Spleen (tissue), 11 donors: Measurements from ENCODE around the gene ATAD3B. TPM values are rescaled to one million over a fixed set of nuclear protein-coding genes. Genes with fewer than 3 reads are reported as not detected.

Source experiments
- DNase-seq: peaks from one replicate; pipeline ENCODE4 v3.0.0-alpha.2; 2020
- H3K27ac ChIP-seq, 8 donors: fragments of 200-600 bp; sonication (generic) in 7 of 8; 1 replicate in 4 of 8; 2 replicates in 4 of 8; pipeline versions ENCODE4 v1.5.0 to v1.8.0; 2016 to 2021; ENCODE audit warnings: inconsistent platforms in 4 of 8, mild to moderate bottlenecking in 4 of 8, moderate library complexity in 1 of 8
- H3K27me3 ChIP-seq, 7 donors: fragments of 200-600 bp; sonication (generic) in 6 of 7; replicated peaks in 1 of 7; 1 replicate in 4 of 7; 2 replicates in 3 of 7; pipeline versions ENCODE4 v1.5.0 to v1.8.0; 2016 to 2021; ENCODE audit warnings: inconsistent platforms in 3 of 7, mild to moderate bottlenecking in 1 of 7
- H3K36me3 ChIP-seq, 6 donors: fragments of 200-600 bp; sonication (generic) in 5 of 6; 1 replicate in 4 of 6; 2 replicates in 2 of 6; pipeline versions ENCODE4 v1.5.0 to v1.8.0; 2016 to 2021; ENCODE audit warnings: inconsistent platforms in 2 of 6
- H3K4me1 ChIP-seq, 6 donors: fragments of 200-600 bp; sonication (generic) in 5 of 6; 1 replicate in 3 of 6; 2 replicates in 3 of 6; pipeline versions ENCODE4 v1.5.0 to v1.8.0; 2016 to 2021; ENCODE audit warnings: inconsistent platforms in 3 of 6
- H3K4me3 ChIP-seq, 8 donors: fragments of 200-600 bp; sonication (generic) in 7 of 8; 1 replicate in 4 of 8; 2 replicates in 4 of 8; pipeline versions ENCODE4 v1.5.0 to v1.8.0; 2016 to 2021; ENCODE audit warnings: inconsistent platforms in 4 of 8, mild to moderate bottlenecking in 4 of 8, moderate library complexity in 2 of 8
- H3K9me3 ChIP-seq, 8 donors: fragments of 200-600 bp; sonication (generic) in 7 of 8; 1 replicate in 4 of 8; 2 replicates in 4 of 8; pipeline versions ENCODE4 v1.5.0 to v1.8.0; 2016 to 2021; ENCODE audit warnings: inconsistent platforms in 4 of 8
- POLR2A ChIP-seq, 3 donors: fragments of 450-650 bp; IDR thresholded peaks; one replicate each; pipeline ENCODE4 v1.5.1; 2017; ENCODE audit warnings: antibody characterized with exemption in 3 of 3, mild to moderate bottlenecking in 1 of 3
- POLR2AphosphoS5 ChIP-seq, 3 donors: sonication (generic); formaldehyde crosslinking; IDR thresholded peaks; one replicate each; pipeline ENCODE4 v1.5.1; 2017; ENCODE audit warnings: antibody characterized with exemption in 3 of 3
- WGBS, 5 donors: extraction: QIAGEN DNeasy Blood & Tissue Kit in 3 of 5; methylation state at CpG; one replicate each; pipeline versions ENCODE4 v1.1.5 to v1.1.7; 2013 to 2018; 5-methylcytosine and 5-hydroxymethylcytosine counted together
- intact Hi-C: fragments of 100-400 bp; cut with DNase I; formaldehyde crosslinking; loops from one replicate; pipeline ENCODE4 v1.15.0; 2023; ENCODE audit warnings: low total_unique reads
- polyA plus RNA-seq, 3 donors: library from polyadenylated mRNA; stranded (reverse); fragments of 200-250 nt; gene quantifications; one replicate each; pipeline ENCODE4 v1.2.1, GENCODE V29; 2013
- total RNA-seq, 7 donors: library from RNA; depleted of rRNA in 3 of 7; stranded (reverse); fragments of >200 nt in 3 of 7; fragmentation: NEBNext Ultra II Directional in 4 of 7; extraction: Animal tissue kit (Norgen Biotek cat#: 25700) in 4 of 7; gene quantifications; one replicate each; pipeline versions ENCODE4 v1.1.0 to v1.2.1, GENCODE V29; 2016 to 2021
- TF ChIP-seq, protein P1 (sequence below), 11 experiments: fragments of 200-600 bp in 7 of 11; fragments of 450-650 bp in 4 of 11; sonication (generic) in 4 of 11; IDR thresholded peaks in 8 of 11; conservative IDR thresholded peaks in 3 of 11; 1 replicate in 7 of 11; 2 replicates in 4 of 11; pipeline versions ENCODE4 v1.4.0 to v1.8.0; 2016 to 2021; ENCODE audit warnings: antibody characterized with exemption in 11 of 11, inconsistent platforms in 4 of 11, mild to moderate bottlenecking in 1 of 11
- donor health status: healthy with polysubstance abuse.
- donor health status: DM: no; HTN: no; CAD: no; lungs with moderate emphysema.
- donor health status: DM: no; HTN: no; CAD: no.
- donor health status: Bipolar disorder and iron deficiency.
- donor health status: healthy.
- donor health status: DM: no; HTN: no; CAD: no.
- donor health status: DM: yes; HTN: yes; CAD: no.

ATAD3B gene
- total and polyA plus RNA-seq, 10 donors: 11.5 to 62.3 (median 26.3) TPM

DNA sequence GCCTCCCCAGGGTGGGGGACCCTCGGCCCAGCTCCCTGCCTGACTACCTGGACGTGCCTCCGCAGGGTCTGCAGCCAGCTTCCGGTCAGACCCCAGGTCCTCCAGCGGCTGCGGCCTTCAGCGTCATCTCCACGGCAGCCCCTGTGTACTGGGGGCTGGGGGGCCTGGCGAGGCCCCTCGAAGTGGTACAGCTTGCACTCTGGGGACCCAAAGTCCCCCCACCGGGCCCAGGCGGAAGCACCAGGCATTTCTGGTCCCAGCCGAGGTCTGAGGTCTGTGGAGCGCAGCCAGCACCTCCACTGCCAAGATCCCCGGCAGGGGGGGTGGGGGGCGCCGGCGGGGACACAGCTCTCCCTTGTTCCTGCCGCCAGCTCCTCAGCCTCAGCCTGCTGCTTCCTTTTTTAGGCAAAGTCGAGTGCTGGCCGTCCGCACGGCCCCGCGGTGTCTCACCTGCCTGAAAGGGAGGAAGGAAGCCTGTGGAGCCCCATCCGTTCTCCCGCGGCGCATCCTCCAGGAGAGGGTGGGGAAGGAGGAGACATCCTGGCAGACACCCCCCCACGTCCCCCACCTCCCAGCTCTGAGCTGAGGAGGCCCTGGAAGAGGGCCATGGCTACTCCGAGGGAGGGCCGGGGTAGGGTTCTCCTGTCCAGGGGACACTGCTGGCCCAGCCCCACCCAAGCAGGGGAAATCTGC is 37.3 kb upstream of the ATAD3B start:
- intact Hi-C loops: no loop called here
- H3K27me3 ChIP-seq: peaks cover 0 to 99% (median 46%) of the 10 kb centered on the region in 7 donors
- peaks cover 38 to 89% (median 69%) of the 10 kb centered on the region in 6 donors for H3K4me1 ChIP-seq
- peak overlapping the region in 2 of 8 donors; percentile 1 to 71 for H3K4me3 ChIP-seq
- DNase-seq: peak; percentile 74
- H3K9me3 ChIP-seq: no peaks in the 10 kb centered on the region
- TF ChIP-seq POLR2A (IDR thresholded peaks at IDR 0.05) (no peak), POLR2AphosphoS5 (IDR thresholded peaks at IDR 0.05) (no peak)
- TF ChIP-seq, protein P1, sequence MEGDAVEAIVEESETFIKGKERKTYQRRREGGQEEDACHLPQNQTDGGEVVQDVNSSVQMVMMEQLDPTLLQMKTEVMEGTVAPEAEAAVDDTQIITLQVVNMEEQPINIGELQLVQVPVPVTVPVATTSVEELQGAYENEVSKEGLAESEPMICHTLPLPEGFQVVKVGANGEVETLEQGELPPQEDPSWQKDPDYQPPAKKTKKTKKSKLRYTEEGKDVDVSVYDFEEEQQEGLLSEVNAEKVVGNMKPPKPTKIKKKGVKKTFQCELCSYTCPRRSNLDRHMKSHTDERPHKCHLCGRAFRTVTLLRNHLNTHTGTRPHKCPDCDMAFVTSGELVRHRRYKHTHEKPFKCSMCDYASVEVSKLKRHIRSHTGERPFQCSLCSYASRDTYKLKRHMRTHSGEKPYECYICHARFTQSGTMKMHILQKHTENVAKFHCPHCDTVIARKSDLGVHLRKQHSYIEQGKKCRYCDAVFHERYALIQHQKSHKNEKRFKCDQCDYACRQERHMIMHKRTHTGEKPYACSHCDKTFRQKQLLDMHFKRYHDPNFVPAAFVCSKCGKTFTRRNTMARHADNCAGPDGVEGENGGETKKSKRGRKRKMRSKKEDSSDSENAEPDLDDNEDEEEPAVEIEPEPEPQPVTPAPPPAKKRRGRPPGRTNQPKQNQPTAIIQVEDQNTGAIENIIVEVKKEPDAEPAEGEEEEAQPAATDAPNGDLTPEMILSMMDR (IDR thresholded peaks at IDR 0.05 in 8 of 11, conservative IDR thresholded peaks at IDR 0.05 in 3 of 11): no peak
- H3K36me3 ChIP-seq: no peaks in the 10 kb centered on the region
- peak overlapping the region in 7 of 8 donors; percentile 17 to 82 (median 74) for H3K27ac ChIP-seq
- 0 to 6% (median 5%) methylated on average over 13 to 32 of the region's 32 CpGs for WGBS, 5 donors

DNA sequence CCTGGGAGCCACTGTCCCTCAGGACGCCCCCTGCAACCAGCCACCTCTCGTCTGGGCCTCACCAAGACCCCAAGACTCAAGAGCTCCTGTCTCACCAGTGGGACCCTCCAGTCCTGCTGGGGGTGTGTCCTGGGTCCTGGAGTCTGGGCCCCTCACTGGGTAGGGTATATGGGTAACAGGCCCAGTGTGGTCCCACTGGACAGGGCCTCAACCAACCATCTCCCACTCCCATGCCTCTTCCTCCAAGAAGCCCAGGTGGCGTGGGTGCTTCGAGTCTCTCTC is 36.8 kb upstream of the ATAD3B start:
- Histone ChIP-seq H3K4me1 (peaks cover 38 to 84% (median 64%) of the 10 kb centered on the region in 6 donors), H3K9me3 (no peaks in the 10 kb centered on the region), H3K4me3 (peak overlapping the region in 2 of 8 donors; percentile 37 to 71), H3K36me3 (no peaks in the 10 kb centered on the region), H3K27me3 (peaks cover 0 to 96% (median 46%) of the 10 kb centered on the region in 7 donors), H3K27ac (peak overlapping the region in 6 of 8 donors; percentile 17 to 82 (median 74))
- DNase-seq: no peak
- 54 to 80% (median 62%) methylated on average over 2 to 4 of the region's 4 CpGs for WGBS, 5 donors
- TF ChIP-seq, protein P1 (IDR thresholded peaks at IDR 0.05 in 8 of 11, conservative IDR thresholded peaks at IDR 0.05 in 3 of 11): no peak
- intact Hi-C loops: no loop called here

DNA sequence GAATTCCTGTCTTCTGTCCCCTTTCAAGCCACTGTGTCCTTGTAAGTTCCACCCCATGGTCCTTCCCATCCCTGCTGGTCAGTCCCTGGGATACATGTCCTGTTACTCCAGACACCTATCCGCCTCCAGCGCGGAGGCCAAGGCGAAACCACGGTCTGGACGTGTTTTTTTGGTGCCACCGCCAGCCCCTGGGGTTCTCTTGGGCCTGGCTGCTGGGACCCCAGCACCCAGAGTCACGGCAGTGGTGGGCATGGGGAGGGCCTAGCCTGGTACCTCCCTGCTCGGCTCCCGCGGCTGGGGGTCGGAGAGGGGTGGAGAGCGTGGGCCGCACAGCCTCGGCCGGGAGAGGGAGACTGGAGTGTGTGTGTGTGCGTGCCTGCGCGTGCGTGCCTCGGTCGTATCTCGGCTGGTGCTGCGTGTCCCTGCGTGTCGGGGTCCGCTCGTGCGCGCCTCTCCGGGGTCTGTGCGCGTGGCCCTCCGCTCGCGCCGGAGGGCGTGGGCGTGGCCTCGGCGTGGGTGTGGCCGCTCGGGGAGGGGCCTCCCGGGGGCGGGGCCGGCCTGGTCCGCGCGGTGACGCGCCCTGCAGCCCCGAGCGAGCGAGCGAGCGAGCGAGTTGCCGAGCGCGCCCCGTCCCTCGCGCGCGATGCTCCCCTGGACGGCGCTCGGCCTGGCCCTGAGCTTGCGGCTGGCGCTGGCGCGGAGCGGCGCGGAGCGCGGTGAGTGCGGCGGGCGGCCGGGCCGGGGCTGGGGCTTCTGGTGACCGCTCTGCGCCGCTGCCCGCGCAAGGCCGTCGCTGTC is 36.3 kb upstream of the ATAD3B start, which contains the start of gene VWA1:
TSS of gene VWA1 (plus strand) at position 585 of the 798 bp plus-strand sequence. CDS start at position 644, 59 bp downstream.
- H3K36me3 ChIP-seq: no peaks in the 10 kb centered on the region
- peaks cover 38 to 78% (median 61%) of the 10 kb centered on the region in 6 donors for H3K4me1 ChIP-seq
- peak; percentile 86 for DNase-seq
- H3K27ac ChIP-seq: peak within 1 kb of the TSS in 7 of 8 donors; percentile 17 to 82 (median 74)
- no peaks in the 10 kb centered on the region for H3K9me3 ChIP-seq
- no peak for TF ChIP-seq POLR2A (IDR thresholded peaks at IDR 0.05)
- TF ChIP-seq, protein P1 (IDR thresholded peaks at IDR 0.05 in 8 of 11, conservative IDR thresholded peaks at IDR 0.05 in 3 of 11): no peak
- TF ChIP-seq POLR2AphosphoS5 (IDR thresholded peaks at IDR 0.05): peak in 2 of 3 donors; percentile 29 to 35
- H3K27me3 ChIP-seq: peaks cover 0 to 97% (median 46%) of the 10 kb centered on the region in 7 donors
- 7 to 23% (median 10%) methylated on average over 25 to 89 of the region's 89 CpGs for WGBS, 5 donors
- H3K4me3 ChIP-seq: peak within 1 kb of the TSS; percentile 23 to 71 (median 38)
- intact Hi-C loops: no loop called here
